OCI-M2 (cell line): Measurements from ENCODE around the gene SESN1.

Experiments
- DNase-seq: peaks from one replicate; lab custom pipeline; 2025; ENCODE audit not compliant: unreplicated experiment; lab: John Stamatoyannopoulos, UW

Gene SESN1

GRCh38 chr6:109031416-109031815 is 63.2 kb downstream of the SESN1 start:
- DNase-seq, result no peak

GRCh38 chr6:109029313-109029712 is 65.3 kb downstream of the SESN1 start:
- no peak for DNase-seq

GRCh38 chr6:109028439-109028838 is 66.2 kb downstream of the SESN1 start:
- DNase-seq, result no peak

GRCh38 chr6:109027964-109028363 is 66.7 kb downstream of the SESN1 start:
- DNase-seq, result no peak

GRCh38 chr6:109025639-109026038 is 69.0 kb downstream of the SESN1 start:
- no peak for DNase-seq

- no peak for DNase-seq
Measured at GRCh38 chr6:109024784-109025183, 69.9 kb downstream of the SESN1 start.

GRCh38 chr6:109024368-109024767 is 70.3 kb downstream of the SESN1 start:
- no peak for DNase-seq

- DNase-seq, result no peak
Measured at GRCh38 chr6:109023356-109023925, 71.2 kb downstream of the SESN1 start.

- no peak for DNase-seq
Measured at GRCh38 chr6:109021870-109022269, 72.8 kb downstream of the SESN1 start.

- DNase-seq, result no peak
Measured at GRCh38 chr6:109019911-109020310, 74.7 kb downstream of the SESN1 start.

- no peak for DNase-seq
Measured at GRCh38 chr6:109015176-109015575, 79.5 kb downstream of the SESN1 start.

- no peak for DNase-seq
Measured at GRCh38 chr6:109014606-109015005, 80.0 kb downstream of the SESN1 start.

- DNase-seq, result no peak
Measured at GRCh38 chr6:109013656-109014305, 80.9 kb downstream of the SESN1 start.

GRCh38 chr6:109010705-109011102 is 83.9 kb downstream of the SESN1 start:
- no peak for DNase-seq

GRCh38 chr6:109009962-109010704 is 84.5 kb downstream of the SESN1 start:
- no peak for DNase-seq

- no peak for DNase-seq
Measured at GRCh38 chr6:109009236-109009961, 85.2 kb downstream of the SESN1 start.

- no peak for DNase-seq
Measured at GRCh38 chr6:109008537-109009235, 86.0 kb downstream of the SESN1 start.

GRCh38 chr6:109008054-109008453 is 86.6 kb downstream of the SESN1 start:
- no peak for DNase-seq

- DNase-seq, result no peak
Measured at GRCh38 chr6:109007521-109007920, 87.1 kb downstream of the SESN1 start.

GRCh38 chr6:109006818-109007217 is 87.8 kb downstream of the SESN1 start:
- no peak for DNase-seq

- no peak for DNase-seq
Measured at GRCh38 chr6:109002882-109003281, 91.8 kb downstream of the SESN1 start.
